GM12892 (cell line): Measurements from ENCODE around the gene PPP6R1.

ENCODE experiments used
- POLR2A ChIP-seq: IDR thresholded peaks from 2 replicates; pipeline ENCODE4 v1.6.1; 2011; ENCODE audit warnings: low read depth, low read length, control low read depth
- POLR2AphosphoS5 ChIP-seq: IDR thresholded peaks from 2 replicates; pipeline ENCODE4 v1.6.1; 2011; ENCODE audit warnings: low read depth, low read length, control low read depth
- TAF1 ChIP-seq: IDR thresholded peaks from 2 replicates; pipeline ENCODE4 v1.6.1; 2011; ENCODE audit warnings: low read depth, mild to moderate bottlenecking, control low read depth, low read length, borderline replicate concordance

- TF ChIP-seq POLR2AphosphoS5, result no peak
- TF ChIP-seq POLR2A, result no peak
- no peak for TF ChIP-seq TAF1
Observed at GRCh38 chr19:55303477-55303876, 44.7 kb upstream of the PPP6R1 start.
